UCSD-AML1 (cell line): ENCODE results near the gene CHCHD1.
A peak's percentile ranks its signal among the peaks of the same experiment; 100 is the strongest.
"Not testable (repeated sequence)": the region's sequence is repeated elsewhere in the genome, so short reads cannot be mapped to it uniquely, and the experiment has no call there.

ENCODE experiments used
- DNase-seq: peaks from one replicate; lab custom pipeline; 2025; ENCODE audit not compliant: unreplicated experiment; lab: John Stamatoyannopoulos, UW

The CHCHD1 gene

GRCh38 chr10:73768881-73769280 is 13.0 kb upstream of the CHCHD1 start:
- no peak for DNase-seq

GRCh38 chr10:73769396-73769795 is 12.5 kb upstream of the CHCHD1 start:
- no peak for DNase-seq

GRCh38 chr10:73771722-73772280 is 10.0 kb upstream of the CHCHD1 start:
- no peak for DNase-seq

GRCh38 chr10:73772281-73773151 is 9.3 kb upstream of the CHCHD1 start:
- DNase-seq: peak; percentile 77

GRCh38 chr10:73773152-73773879 is 8.5 kb upstream of the CHCHD1 start:
- no peak for DNase-seq

GRCh38 chr10:73774637-73775036 is 7.2 kb upstream of the CHCHD1 start:
- DNase-seq: peak; percentile 14

- DNase-seq: no peak
These were observed 2.8 kb upstream of the CHCHD1 start for GRCh38 chr10:73779018-73779417.

- DNase-seq: no peak
These were observed 2.2 kb upstream of the CHCHD1 start for GRCh38 chr10:73779539-73780197.

- DNase-seq: no peak
These were observed 1.5 kb upstream of the CHCHD1 start for GRCh38 chr10:73780301-73780700.

GRCh38 chr10:73780966-73781365 is 882 bp upstream of the CHCHD1 start:
- no peak for DNase-seq

- DNase-seq: no peak
These were observed 335 bp upstream of the CHCHD1 start for GRCh38 chr10:73781548-73781878.

GRCh38 chr10:73782749-73783085 is 869 bp downstream of the CHCHD1 start:
- DNase-seq: no peak

- peak; percentile 90 for DNase-seq
These were observed 3.4 kb downstream of the CHCHD1 start, which contains the start of gene ZSWIM8 for GRCh38 chr10:73785211-73785720. TSS of gene ZSWIM8 (plus strand) at chr10:73785606. CDS start at chr10:73785879, 273 bp downstream.

- peak; percentile 42 for DNase-seq
These were observed 4.1 kb downstream of the CHCHD1 start for GRCh38 chr10:73785721-73786511.

- no peak for DNase-seq
These were observed 4.7 kb downstream of the CHCHD1 start for GRCh38 chr10:73786512-73786885.

- not testable (repeated sequence) for DNase-seq
These were observed 5.4 kb downstream of the CHCHD1 start for GRCh38 chr10:73787031-73787800.

- DNase-seq: no peak
These were observed 7.2 kb downstream of the CHCHD1 start for GRCh38 chr10:73788864-73789658.

- no peak for DNase-seq
These were observed 7.8 kb downstream of the CHCHD1 start for GRCh38 chr10:73789659-73790055.
